ENCODE measurements around the gene SYNE2.
"Not testable (repeated sequence)": the region's sequence is repeated elsewhere in the genome, so short reads cannot be mapped to it uniquely, and the experiment has no call there.

SYNE2 gene

DNA sequence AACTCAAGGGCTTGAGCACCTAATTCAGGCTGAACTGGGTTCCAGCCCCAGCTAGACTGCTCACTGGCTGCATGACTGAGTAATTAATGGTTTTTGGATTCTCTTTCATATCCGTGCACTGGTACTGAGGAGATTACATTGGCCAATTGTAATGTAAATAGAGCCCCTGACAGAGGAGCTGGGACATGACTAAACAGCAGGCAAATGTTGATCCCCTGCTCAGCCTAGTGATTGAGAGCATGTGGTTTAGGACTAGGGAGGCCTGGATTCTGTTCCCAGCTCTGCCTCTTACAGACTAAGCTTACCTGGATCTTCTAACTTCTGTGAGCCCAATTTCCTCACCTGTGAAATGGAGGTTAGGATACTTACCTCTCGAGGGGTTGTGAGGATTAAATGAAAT lies 237.1 kb downstream of the SYNE2 start:
- no peak for DNase-seq

GRCh38 chr14:64091217-64091616 lies 238.4 kb downstream of the SYNE2 start:
- no peak for DNase-seq

- DNase-seq = no peak
Observed at GRCh38 chr14:64092338-64092737, 239.5 kb downstream of the SYNE2 start.

DNA sequence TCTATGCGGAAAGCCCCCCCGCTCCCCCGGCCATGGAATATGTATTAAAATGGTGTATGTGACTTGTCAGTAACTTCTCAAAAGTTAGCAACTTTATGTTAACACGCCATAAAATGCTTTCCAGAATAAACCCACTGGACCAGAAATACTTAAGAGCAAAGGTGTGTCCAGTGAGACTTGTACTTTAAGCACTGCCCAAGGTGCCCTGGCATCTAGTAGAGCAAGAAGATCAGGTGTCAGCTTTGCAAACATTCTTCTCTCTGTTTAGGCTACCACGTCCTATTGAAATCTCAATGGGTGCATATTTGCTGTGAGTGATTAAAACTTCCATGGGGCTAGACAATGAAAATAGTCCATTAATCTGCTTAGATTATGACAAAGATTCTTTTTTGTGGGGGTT lies 240.1 kb downstream of the SYNE2 start:
- no peak for DNase-seq

DNA sequence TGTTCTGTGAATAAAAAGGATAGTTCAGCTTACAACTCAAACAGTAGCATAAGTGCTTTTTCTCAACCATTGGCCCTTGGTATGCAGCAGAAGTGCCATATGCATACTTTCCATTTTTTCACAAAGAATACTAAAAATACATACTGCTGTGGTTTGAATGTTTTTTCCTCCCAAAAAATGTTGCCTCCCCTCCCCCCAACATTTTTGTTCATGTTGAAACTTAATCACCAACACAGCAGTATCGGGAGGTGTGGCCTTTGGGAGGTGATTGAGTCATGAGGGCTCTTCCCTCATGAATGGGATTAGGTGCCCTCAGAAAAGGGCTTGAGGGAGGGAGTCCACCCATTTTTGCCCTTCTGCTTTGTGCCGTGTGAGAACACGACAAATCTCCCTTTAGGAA lies 242.8 kb downstream of the SYNE2 start:
- no peak for DNase-seq

GRCh38 chr14:64098120-64098519 lies 245.3 kb downstream of the SYNE2 start:
- no peak for DNase-seq

DNA sequence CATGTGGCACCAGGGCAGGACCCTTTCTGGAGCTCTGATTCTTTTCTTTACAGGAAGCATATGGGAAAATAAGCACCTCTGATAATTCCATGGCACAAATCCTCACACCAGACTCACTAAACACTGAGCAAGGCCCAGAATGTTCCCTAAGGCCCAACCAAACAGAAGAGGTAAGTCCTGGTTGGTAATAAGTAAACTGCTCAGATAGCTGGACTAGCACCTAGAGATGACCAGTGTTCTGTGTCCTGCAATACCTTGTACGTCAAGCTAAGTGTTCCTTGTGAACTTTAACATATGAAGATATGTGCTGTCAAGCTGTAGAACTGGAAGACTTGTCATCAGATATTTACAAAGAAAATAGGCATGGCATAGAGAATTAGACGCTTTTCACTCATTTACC lies 254.6 kb downstream of the SYNE2 start:
- DNase-seq = no peak

DNA sequence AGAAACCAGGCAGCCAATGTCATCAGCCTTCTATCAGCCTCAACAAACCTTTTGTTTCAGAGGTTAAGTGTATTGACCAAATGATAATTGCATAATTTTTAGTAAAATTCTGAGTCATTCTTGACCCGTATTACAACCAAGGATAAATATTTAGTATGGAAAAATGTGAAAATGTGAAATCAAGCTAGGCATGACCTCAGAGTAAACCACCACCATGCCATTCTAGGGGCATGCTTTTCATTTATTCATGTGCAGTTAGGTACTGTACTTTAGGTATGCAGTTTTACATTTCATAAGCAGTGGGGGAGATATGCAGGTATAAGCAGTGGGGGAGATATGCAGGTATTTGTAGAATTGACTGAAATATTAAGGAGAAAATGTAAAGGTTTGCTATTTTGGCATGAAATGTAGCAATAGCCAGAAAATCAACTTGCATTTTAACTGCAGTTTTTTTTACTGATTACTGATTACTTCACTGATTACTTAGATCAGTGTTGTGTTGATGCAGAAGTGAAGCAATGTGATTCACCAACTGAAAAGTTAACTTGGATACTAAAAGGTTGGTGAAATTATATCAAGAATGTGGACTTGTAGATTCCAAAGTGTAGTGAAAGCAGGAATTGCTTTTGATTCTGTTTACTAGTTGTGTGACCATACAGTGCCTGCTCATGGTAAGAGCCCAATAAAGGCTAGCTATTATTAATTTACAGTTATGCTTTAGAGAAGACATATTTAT lies 257.2 kb downstream of the SYNE2 start:
- DNase-seq = no peak

- no peak for DNase-seq
Observed at GRCh38 chr14:64110802-64111201, 258.0 kb downstream of the SYNE2 start.

DNA sequence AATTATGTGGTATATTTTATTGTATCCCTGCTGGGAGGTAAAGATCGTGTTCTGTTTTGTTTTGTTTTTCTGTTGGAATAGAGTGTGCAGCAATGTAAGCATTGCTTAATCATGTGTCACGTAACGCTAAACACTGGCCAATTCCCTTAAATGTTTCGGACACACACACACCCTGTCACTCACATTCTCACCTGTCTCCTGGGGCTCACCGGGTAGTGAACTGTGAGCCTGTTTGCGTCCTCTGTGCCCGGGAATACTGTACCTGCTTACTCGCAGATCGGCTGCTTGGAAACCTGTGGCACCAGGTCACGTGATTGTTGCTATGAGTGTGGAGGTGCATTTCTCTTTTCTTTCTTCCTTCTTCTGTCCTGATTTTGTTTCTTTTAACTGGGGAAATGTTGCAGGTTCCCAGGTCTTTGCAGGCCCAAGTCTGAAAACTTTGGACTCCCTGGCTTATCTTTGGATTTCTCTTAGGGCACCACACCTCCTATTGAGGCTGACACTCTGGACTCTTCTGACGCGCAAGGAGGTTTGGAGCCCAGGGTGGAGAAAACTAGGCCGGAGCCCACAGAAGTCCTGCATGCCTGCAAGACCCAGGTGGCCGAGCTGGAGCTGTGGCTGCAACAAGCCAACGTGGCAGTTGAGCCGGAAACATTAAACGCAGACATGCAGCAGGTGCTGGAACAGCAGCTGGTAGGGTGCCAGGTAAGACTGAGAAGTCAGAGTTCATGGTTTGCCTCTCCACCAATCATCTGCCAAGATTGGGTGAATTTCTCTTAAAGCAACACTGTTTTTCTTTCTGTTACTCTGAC lies 260.3 kb downstream of the SYNE2 start:
- DNase-seq = no peak

DNA sequence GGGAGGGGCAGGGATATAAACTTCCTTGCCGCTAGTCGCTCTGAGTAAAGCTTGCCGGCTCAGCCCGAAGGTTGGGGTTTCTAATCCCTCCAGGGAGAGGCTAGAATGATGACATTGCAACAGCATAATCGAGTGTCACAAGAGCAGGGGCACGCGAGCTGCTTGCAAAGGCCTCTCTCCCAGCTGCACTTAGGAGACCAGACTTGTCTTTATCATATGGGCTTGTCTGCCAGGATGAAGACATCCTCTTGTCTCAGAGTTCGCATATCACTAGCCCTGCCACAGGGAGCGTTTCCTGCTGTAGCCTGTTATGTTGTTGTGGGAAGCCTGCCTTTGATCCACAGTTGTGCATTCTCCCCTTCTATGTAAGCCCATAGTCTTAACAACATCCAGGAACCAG lies 261.4 kb downstream of the SYNE2 start:
- no peak for DNase-seq

DNA sequence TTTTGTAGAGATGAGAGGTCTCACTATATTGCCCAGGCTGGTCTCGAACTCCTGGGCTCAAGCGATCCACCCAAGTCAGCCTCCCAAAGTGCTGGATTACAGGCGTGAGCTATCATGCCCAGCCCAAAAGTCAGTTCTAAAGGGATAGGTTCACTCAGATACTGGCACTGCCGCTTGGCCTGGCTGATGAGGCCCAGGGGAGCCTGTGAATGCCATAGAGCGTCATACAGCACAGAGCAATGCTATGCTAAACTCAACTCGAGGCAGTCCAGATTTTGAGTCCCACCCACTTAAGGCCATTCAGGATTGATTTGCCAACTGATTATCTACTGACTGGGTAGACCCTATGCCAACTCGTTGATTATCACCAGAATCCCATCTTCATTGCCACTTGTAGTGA lies 262.0 kb downstream of the SYNE2 start:
- no peak for DNase-seq

GRCh38 chr14:64115401-64115800 lies 262.6 kb downstream of the SYNE2 start:
- no peak for DNase-seq

GRCh38 chr14:64117671-64118402 lies 265.0 kb downstream of the SYNE2 start:
- DNase-seq = peak; percentile 54

GRCh38 chr14:64118403-64118742 lies 265.6 kb downstream of the SYNE2 start:
- DNase-seq = not testable (repeated sequence)

- no peak for DNase-seq
Observed at GRCh38 chr14:64118892-64119291, 266.1 kb downstream of the SYNE2 start.

GRCh38 chr14:64119500-64119899 lies 266.7 kb downstream of the SYNE2 start:
- no peak for DNase-seq

- no peak for DNase-seq
Observed at GRCh38 chr14:64119980-64120379, 267.2 kb downstream of the SYNE2 start.

DNA sequence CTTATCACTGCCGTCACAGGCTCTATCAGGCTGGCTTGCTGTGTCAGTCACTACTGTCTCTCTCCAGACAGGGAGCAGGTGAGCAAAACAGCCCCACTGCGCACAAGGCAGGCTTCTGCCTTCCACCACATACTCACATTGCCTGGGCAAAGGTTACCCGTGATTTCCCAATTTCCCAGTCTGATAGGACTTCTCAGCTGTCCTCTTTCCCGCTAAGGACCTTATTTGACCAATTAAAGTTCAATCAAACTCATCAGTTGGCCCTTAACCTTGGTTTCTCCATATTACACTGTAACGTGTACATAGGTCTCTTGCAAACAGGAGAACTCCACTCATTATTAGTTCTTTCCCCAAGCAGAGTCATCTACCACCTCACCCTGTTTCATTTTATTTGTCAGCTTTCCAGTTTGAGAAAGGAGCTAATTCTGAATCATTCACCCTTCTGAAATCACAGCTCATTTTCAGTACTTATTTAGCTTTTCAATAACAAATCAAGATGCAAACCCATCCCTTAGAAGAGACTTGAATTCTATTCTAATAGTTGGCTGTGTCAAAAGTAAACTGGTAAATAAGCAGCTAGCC lies 270.5 kb downstream of the SYNE2 start:
- no peak for DNase-seq

GRCh38 chr14:64125270-64125669 lies 272.5 kb downstream of the SYNE2 start:
- no peak for DNase-seq

DNA sequence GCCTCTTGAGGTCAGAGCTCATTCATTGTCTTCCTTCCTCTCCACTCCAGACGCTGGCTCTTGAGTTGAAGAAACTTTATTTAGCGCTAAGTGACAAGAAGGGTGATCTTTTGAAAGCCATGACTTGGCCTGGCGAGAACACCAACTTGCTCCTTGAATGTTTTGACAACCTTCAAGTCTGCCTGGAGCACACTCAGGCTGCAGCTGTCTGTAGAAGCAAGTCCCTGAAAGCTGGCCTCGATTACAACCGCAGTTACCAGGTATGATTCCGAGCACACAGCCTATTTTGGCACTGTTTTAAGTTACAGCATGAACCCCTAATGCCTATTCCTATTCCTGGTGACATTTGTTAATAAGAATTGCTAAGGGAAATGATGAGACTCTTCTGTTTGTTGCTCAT lies 273.7 kb downstream of the SYNE2 start:
- no peak for DNase-seq

DNA sequence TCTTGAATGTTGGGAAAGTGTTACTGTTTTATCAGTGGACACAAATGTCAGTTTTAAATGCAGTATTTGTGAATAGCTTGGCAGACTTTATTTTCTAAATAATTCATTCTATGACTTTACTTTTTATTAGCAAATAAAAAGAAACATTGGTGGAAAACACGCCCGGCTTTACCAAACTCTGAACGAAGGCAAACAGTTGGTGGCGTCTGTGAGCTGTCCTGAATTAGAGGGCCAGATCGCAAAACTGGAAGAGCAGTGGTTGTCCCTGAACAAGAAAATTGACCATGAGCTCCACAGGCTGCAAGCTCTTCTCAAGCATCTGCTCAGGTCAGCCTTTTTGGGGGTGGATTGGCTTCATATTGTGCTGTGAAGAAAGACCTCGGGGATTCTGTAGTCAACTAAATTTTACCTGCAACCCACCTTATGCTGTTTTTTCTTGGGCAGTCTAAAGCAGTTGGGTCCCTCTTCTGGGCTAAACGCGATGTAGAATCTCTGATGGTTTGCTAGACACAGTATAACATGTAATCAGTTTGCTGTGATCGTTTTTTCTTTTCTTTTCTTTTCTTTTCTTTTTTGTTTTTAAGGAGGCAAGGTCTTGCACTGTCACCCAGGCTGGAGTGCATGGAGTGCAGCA lies 285.0 kb downstream of the SYNE2 start:
- no peak for DNase-seq

All from left hindlimb (tissue), 1 donor.